K562 (cell line): ENCODE results near the gene CEP68. TPM values are rescaled to one million over a fixed set of nuclear protein-coding genes. Genes with fewer than 3 reads are reported as not detected.

Experiments
- CTBP1 ChIP-seq: fragments of 450-650 bp; IDR thresholded peaks from 2 replicates; pipeline ENCODE4 v1.6.1; 2016; ENCODE audit warnings: borderline replicate concordance
- FOSL1 ChIP-seq: fragments of 200-800 bp; sonication (Bioruptor generic); conservative IDR thresholded peaks from 2 replicates; pipeline ENCODE4 v1.6.1; 2016; ENCODE audit warnings: missing genetic modification characterization, missing compliant biosample characterization
- HNRNPL ChIP-seq: fragments of 200-400 bp; formaldehyde crosslinking; IDR thresholded peaks from 2 replicates; pipeline ENCODE4 v1.6.1; 2017; ENCODE audit warnings: low read depth, mild to moderate bottlenecking, low read length
- MAZ ChIP-seq, 2 experiments: fragments of 450-650 bp in 1 of 2; sonication (generic) in 1 of 2; formaldehyde crosslinking; IDR thresholded peaks in 1 of 2; conservative IDR thresholded peaks in 1 of 2; 2 replicates each; pipeline versions ENCODE4 v1.4.0 to v1.5.0; 2020; ENCODE audit warnings: mild to moderate bottlenecking in 1 of 2, missing genetic modification reagents in 1 of 2
- NR3C1 ChIP-seq: sonication (generic); formaldehyde crosslinking; IDR thresholded peaks from 2 replicates; pipeline ENCODE4 v1.8.1; 2022; ENCODE audit warnings: missing genetic modification reagents
- PTBP1 ChIP-seq: fragments of 200-400 bp; formaldehyde crosslinking; IDR thresholded peaks from 2 replicates; pipeline ENCODE4 v1.6.1; 2017; ENCODE audit warnings: low read depth, low read length
- RAD21 ChIP-seq, 2 experiments: fragments of 250-450 bp in 1 of 2; fragments of 450-650 bp in 1 of 2; sonication (Bioruptor Pico) in 1 of 2; formaldehyde crosslinking in 1 of 2; IDR thresholded peaks in 1 of 2; conservative IDR thresholded peaks in 1 of 2; 2 replicates each; pipeline versions ENCODE4 v1.4.0 to v1.8.0; 2020 to 2022; ENCODE audit warnings: mild to moderate bottlenecking in 2 of 2, moderate library complexity in 1 of 2
- RB1 ChIP-seq: fragments of 450-650 bp; IDR thresholded peaks from 2 replicates; pipeline ENCODE4 v1.6.1; 2017; ENCODE audit warnings: low read depth, mild to moderate bottlenecking
- RNF2 ChIP-seq: sonication (generic); IDR thresholded peaks from 2 replicates; pipeline ENCODE4 v1.6.1; 2016
- SMAD1 ChIP-seq: fragments of 150-350 bp; IDR thresholded peaks from 2 replicates; pipeline ENCODE4 v1.6.1; 2014; ENCODE audit warnings: low read length, low read depth; ENCODE audit not compliant: partially characterized antibody
- SMC3 ChIP-seq: conservative IDR thresholded peaks from 2 replicates; pipeline ENCODE4 v1.6.1; 2011; ENCODE audit warnings: low read depth, low read length, improper control_type of control experiment; ENCODE audit not compliant: insufficient read depth
- polyA plus RNA-seq, 8 experiments: library from polyadenylated mRNA; depleted of rRNA in 4 of 8; stranded (reverse) in 5 of 8; unstranded in 3 of 8; fragments of >200 nt; fragmentation: Nextera tagmentation in 2 of 8; fragmentation: Illumina TruSeq in 1 of 8; extraction: Ambion mirVana in 2 of 8; extraction: Trizol in 1 of 8; gene quantifications; 2 replicates each; pipeline versions ENCODE4 v1.2.1 to v1.2.3, GENCODE V29; 2011 to 2014; ENCODE audit warnings: inconsistent platforms in 1 of 8, missing spikeins in 1 of 8
- total RNA-seq, 7 experiments: library from RNA; depleted of rRNA in 6 of 7; stranded (reverse); fragments of >200 nt in 6 of 7; fragmentation: Illumina TruSeq in 2 of 7; extraction: Trizol in 2 of 7; gene quantifications; 2 replicates each; pipeline versions ENCODE4 v1.2.1 to v1.2.3, GENCODE V29; 2011 to 2021; ENCODE audit warnings: low replicate concordance in 1 of 7
- TF ChIP-seq, protein P1 (sequence below): fragments of 450-650 bp; formaldehyde crosslinking; IDR thresholded peaks from 2 replicates; pipeline ENCODE4 v1.4.0; 2020; ENCODE audit warnings: mild to moderate bottlenecking, moderate library complexity
- TF ChIP-seq, protein P2 (sequence below), 2 experiments: fragments of 450-650 bp; IDR thresholded peaks; 2 replicates each; pipeline ENCODE4 v1.6.1; 2016
- TF ChIP-seq, protein P3 (sequence below): fragments of 150-350 bp; IDR thresholded peaks from 2 replicates; pipeline ENCODE4 v1.6.1; 2014; ENCODE audit warnings: low read depth, mild to moderate bottlenecking, low read length, borderline replicate concordance
- TF ChIP-seq, protein P4 (sequence below): IDR thresholded peaks from 3 replicates; pipeline ENCODE4 v1.6.1; 2011; ENCODE audit warnings: borderline replicate concordance, mild to moderate bottlenecking, moderate library complexity; ENCODE audit not compliant: insufficient read length; ENCODE audit errors: extremely low read depth

Gene CEP68
- total and polyA plus RNA-seq, 9 of the 15 experiments (the other 6 are each of a cell fraction or from before 2014, with no cell fraction given), result 1.4 to 8.5 (median 5.2) TPM

DNA sequence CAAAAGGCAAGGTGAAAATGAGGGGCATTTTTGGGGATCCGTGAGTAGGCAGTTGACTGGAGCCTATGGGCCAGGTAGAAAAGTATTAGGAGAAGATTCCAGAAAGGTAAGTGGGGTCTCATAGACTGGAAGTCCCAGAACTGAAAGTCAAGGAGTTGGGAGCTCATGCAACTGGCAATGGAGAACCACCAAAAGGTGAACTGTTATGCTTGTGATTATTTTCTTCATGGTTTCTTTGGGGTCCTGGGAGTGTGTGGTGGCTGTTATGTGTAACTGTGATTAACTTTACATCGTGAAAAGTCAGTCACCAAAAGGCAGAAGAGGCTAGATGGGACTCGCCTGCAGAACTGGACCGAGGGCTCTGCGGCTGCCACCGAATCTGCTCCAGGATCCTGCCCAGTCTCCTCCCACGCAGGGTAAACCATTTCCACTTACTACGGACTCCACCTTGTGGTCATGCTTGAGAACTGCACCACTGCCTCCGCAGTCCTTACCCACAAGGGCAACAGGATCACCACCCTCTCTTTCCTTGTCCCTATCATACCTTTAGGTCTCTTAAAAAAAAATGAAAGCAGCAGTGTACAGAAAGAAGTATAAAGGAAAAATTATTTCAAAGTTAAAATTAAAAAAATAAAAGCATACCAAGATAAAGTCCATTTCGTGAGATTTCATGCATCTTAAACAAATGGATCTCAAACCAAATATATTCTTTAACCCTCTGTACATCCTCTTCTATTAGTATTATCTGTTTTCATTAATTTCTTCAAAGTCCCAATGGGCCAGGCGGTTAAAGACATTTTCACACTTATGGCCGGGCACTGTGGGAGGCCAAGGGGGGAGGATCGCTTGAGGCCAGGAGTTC is 15.6 kb upstream of the CEP68 start (continued):
- TF ChIP-seq CTBP1 (peak; percentile 71), RAD21 (CRISPR knock-in tag; conservative IDR thresholded peaks at IDR 0.05 in 1 of 2, IDR thresholded peaks at IDR 0.05 in 1 of 2) (peak; percentile 94 to 95), PTBP1 (no peak), SMAD1 (no peak), RB1 (peak; percentile 15; the same call in 1 of the 2 replicates), FOSL1 (0 out of 2 replicates have a peak, but pooled peaks have one; percentile 14), MAZ (CRISPR knock-in tag; conservative IDR thresholded peaks at IDR 0.05 in 1 of 2, IDR thresholded peaks at IDR 0.05 in 1 of 2) (peak in 1 of 2 experiments; percentile 66; a peak in 1 of 4 replicates), HNRNPL (0 out of 2 replicates have a peak, but pooled peaks have one; percentile 48), NR3C1 (CRISPR knock-in tag) (no peak), RNF2 (no peak), SMC3 (peak; percentile 94)
- TF ChIP-seq, protein P1, sequence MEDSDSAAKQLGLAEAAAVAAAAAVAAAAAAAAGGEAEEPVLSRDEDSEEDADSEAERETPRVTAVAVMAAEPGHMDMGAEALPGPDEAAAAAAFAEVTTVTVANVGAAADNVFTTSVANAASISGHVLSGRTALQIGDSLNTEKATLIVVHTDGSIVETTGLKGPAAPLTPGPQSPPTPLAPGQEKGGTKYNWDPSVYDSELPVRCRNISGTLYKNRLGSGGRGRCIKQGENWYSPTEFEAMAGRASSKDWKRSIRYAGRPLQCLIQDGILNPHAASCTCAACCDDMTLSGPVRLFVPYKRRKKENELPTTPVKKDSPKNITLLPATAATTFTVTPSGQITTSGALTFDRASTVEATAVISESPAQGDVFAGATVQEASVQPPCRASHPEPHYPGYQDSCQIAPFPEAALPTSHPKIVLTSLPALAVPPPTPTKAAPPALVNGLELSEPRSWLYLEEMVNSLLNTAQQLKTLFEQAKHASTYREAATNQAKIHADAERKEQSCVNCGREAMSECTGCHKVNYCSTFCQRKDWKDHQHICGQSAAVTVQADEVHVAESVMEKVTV (CRISPR knock-in tag), result peak; percentile 80
- TF ChIP-seq, protein P2, sequence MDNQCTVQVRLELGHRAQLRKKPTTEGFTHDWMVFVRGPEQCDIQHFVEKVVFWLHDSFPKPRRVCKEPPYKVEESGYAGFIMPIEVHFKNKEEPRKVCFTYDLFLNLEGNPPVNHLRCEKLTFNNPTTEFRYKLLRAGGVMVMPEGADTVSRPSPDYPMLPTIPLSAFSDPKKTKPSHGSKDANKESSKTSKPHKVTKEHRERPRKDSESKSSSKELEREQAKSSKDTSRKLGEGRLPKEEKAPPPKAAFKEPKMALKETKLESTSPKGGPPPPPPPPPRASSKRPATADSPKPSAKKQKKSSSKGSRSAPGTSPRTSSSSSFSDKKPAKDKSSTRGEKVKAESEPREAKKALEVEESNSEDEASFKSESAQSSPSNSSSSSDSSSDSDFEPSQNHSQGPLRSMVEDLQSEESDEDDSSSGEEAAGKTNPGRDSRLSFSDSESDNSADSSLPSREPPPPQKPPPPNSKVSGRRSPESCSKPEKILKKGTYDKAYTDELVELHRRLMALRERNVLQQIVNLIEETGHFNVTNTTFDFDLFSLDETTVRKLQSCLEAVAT (IDR thresholded peaks at IDR 0.05), result no peak
- TF ChIP-seq, protein P3, sequence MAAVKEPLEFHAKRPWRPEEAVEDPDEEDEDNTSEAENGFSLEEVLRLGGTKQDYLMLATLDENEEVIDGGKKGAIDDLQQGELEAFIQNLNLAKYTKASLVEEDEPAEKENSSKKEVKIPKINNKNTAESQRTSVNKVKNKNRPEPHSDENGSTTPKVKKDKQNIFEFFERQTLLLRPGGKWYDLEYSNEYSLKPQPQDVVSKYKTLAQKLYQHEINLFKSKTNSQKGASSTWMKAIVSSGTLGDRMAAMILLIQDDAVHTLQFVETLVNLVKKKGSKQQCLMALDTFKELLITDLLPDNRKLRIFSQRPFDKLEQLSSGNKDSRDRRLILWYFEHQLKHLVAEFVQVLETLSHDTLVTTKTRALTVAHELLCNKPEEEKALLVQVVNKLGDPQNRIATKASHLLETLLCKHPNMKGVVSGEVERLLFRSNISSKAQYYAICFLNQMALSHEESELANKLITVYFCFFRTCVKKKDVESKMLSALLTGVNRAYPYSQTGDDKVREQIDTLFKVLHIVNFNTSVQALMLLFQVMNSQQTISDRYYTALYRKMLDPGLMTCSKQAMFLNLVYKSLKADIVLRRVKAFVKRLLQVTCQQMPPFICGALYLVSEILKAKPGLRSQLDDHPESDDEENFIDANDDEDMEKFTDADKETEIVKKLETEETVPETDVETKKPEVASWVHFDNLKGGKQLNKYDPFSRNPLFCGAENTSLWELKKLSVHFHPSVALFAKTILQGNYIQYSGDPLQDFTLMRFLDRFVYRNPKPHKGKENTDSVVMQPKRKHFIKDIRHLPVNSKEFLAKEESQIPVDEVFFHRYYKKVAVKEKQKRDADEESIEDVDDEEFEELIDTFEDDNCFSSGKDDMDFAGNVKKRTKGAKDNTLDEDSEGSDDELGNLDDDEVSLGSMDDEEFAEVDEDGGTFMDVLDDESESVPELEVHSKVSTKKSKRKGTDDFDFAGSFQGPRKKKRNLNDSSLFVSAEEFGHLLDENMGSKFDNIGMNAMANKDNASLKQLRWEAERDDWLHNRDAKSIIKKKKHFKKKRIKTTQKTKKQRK, result no peak
- TF ChIP-seq, protein P4, sequence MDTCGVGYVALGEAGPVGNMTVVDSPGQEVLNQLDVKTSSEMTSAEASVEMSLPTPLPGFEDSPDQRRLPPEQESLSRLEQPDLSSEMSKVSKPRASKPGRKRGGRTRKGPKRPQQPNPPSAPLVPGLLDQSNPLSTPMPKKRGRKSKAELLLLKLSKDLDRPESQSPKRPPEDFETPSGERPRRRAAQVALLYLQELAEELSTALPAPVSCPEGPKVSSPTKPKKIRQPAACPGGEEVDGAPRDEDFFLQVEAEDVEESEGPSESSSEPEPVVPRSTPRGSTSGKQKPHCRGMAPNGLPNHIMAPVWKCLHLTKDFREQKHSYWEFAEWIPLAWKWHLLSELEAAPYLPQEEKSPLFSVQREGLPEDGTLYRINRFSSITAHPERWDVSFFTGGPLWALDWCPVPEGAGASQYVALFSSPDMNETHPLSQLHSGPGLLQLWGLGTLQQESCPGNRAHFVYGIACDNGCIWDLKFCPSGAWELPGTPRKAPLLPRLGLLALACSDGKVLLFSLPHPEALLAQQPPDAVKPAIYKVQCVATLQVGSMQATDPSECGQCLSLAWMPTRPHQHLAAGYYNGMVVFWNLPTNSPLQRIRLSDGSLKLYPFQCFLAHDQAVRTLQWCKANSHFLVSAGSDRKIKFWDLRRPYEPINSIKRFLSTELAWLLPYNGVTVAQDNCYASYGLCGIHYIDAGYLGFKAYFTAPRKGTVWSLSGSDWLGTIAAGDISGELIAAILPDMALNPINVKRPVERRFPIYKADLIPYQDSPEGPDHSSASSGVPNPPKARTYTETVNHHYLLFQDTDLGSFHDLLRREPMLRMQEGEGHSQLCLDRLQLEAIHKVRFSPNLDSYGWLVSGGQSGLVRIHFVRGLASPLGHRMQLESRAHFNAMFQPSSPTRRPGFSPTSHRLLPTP, result no peak
